Naive B cell (primary cell): ENCODE results near the gene ATP8A1. TPM values are rescaled to one million over a fixed set of nuclear protein-coding genes. Genes with fewer than 3 reads are reported as not detected.
"Not testable (repeated sequence)": the region's sequence is repeated elsewhere in the genome, so short reads cannot be mapped to it uniquely, and the experiment has no call there.

Experiments
- ATAC-seq, 2 donors: fragments of 150-1000 bp; cut with Tn5 transposase; 2 replicates each; pipeline ENCODE4 v1.10.0; 2021; ENCODE audit warnings: low read depth in 2 of 2, mild to moderate bottlenecking in 2 of 2, moderate library complexity in 2 of 2
- DNase-seq: peaks from one replicate; pipeline ENCODE4 v3.0.0; 2022
- H3K27ac Mint-ChIP-seq, 6 donors: one replicate each; pipeline ENCODE4 v1.8.0; 2020 to 2022; ENCODE audit warnings: mild to moderate bottlenecking in 6 of 6, mixed read lengths in 6 of 6, moderate library complexity in 5 of 6, inconsistent platforms in 2 of 6
- H3K27me3 Mint-ChIP-seq, 3 donors: one replicate each; pipeline ENCODE4 v1.8.0; 2021 to 2022; ENCODE audit warnings: mixed read lengths in 3 of 3, mild to moderate bottlenecking in 1 of 3
- H3K36me3 Mint-ChIP-seq, 2 donors: one replicate each; pipeline ENCODE4 v1.8.0; 2020 to 2022; ENCODE audit warnings: mixed read lengths in 2 of 2, inconsistent platforms in 1 of 2, mild to moderate bottlenecking in 1 of 2
- H3K4me1 Mint-ChIP-seq, 3 donors: one replicate each; pipeline ENCODE4 v1.8.0; 2020 to 2022; ENCODE audit warnings: mixed read lengths in 3 of 3, inconsistent platforms in 1 of 3, mild to moderate bottlenecking in 1 of 3, moderate library complexity in 1 of 3
- H3K4me3 Mint-ChIP-seq, 8 donors: one replicate each; pipeline ENCODE4 v1.8.0; 2020 to 2022; ENCODE audit warnings: mild to moderate bottlenecking in 8 of 8, mixed read lengths in 8 of 8, moderate library complexity in 8 of 8, inconsistent platforms in 2 of 8
- H3K9me3 Mint-ChIP-seq, 7 donors: one replicate each; pipeline ENCODE4 v1.8.0; 2020 to 2022; ENCODE audit warnings: mixed read lengths in 7 of 7, mild to moderate bottlenecking in 5 of 7, inconsistent platforms in 2 of 7, moderate library complexity in 1 of 7
- polyA plus RNA-seq, 6 donors: library from polyadenylated mRNA; unstranded; fragments of 300-500 nt; fragmentation: Illumina TruSeq; gene quantifications; one replicate each; pipeline ENCODE4 v1.2.3, GENCODE V29; 2021; ENCODE audit warnings: low read depth in 6 of 6

Gene ATP8A1
- polyA plus RNA-seq, 6 donors from 2014 or later: 16.7 to 31.0 (median 22.2) TPM

- ATAC-seq (no peak), DNase-seq (no peak)
- no peaks in the 10 kb centered on the region for H3K9me3 Mint-ChIP-seq
- peaks cover 5 to 9% (median 6%) of the 10 kb centered on the region in 3 donors for H3K4me1 Mint-ChIP-seq
- H3K27ac Mint-ChIP-seq: peak overlapping the region in 2 of 6 donors; percentile 45 to 70
- peaks cover 11 to 33% of the 10 kb centered on the region in 2 donors for H3K36me3 Mint-ChIP-seq
- H3K4me3 Mint-ChIP-seq: no peak overlapping the region
- no peaks in the 10 kb centered on the region for H3K27me3 Mint-ChIP-seq
Measured at GRCh38 chr4:42490015-42490414, 166.9 kb downstream of the ATP8A1 start.

GRCh38 chr4:42489095-42489494 lies 167.8 kb downstream of the ATP8A1 start:
- Mint-ChIP-seq H3K9me3 (no peaks in the 10 kb centered on the region), H3K4me3 (no peak overlapping the region), H3K4me1 (peaks cover 5 to 9% (median 6%) of the 10 kb centered on the region in 3 donors), H3K27me3 (no peaks in the 10 kb centered on the region), H3K27ac (peak overlapping the region in 1 of 6 donors; percentile 91), H3K36me3 (peaks cover 11 to 39% of the 10 kb centered on the region in 2 donors)
- ATAC-seq (no peak), DNase-seq (no peak)

GRCh38 chr4:42488554-42488953 lies 168.4 kb downstream of the ATP8A1 start:
- Mint-ChIP-seq H3K36me3 (peaks cover 11 to 39% of the 10 kb centered on the region in 2 donors), H3K4me3 (no peak overlapping the region), H3K4me1 (peaks cover 5 to 9% (median 6%) of the 10 kb centered on the region in 3 donors), H3K27me3 (no peaks in the 10 kb centered on the region), H3K9me3 (no peaks in the 10 kb centered on the region), H3K27ac (peak overlapping the region in 1 of 6 donors; percentile 20)
- DNase-seq: no peak
- ATAC-seq: no peak

GRCh38 chr4:42488114-42488513 lies 168.8 kb downstream of the ATP8A1 start:
- no peak overlapping the region for H3K4me3 Mint-ChIP-seq
- no peaks in the 10 kb centered on the region for H3K9me3 Mint-ChIP-seq
- H3K36me3 Mint-ChIP-seq: peaks cover 14 to 40% of the 10 kb centered on the region in 2 donors
- H3K27me3 Mint-ChIP-seq: no peaks in the 10 kb centered on the region
- H3K4me1 Mint-ChIP-seq: peaks cover 5 to 9% (median 6%) of the 10 kb centered on the region in 3 donors
- H3K27ac Mint-ChIP-seq: peak overlapping the region in 1 of 6 donors; percentile 28
- no peak for DNase-seq
- no peak for ATAC-seq

- no peak for DNase-seq
- H3K27ac Mint-ChIP-seq: peak overlapping the region in 1 of 6 donors; percentile 61
- H3K9me3 Mint-ChIP-seq: no peaks in the 10 kb centered on the region
- no peaks in the 10 kb centered on the region for H3K27me3 Mint-ChIP-seq
- H3K4me3 Mint-ChIP-seq: no peak overlapping the region
- peaks cover 5 to 13% (median 6%) of the 10 kb centered on the region in 3 donors for H3K4me1 Mint-ChIP-seq
- peaks cover 23 to 35% of the 10 kb centered on the region in 2 donors for H3K36me3 Mint-ChIP-seq
- no peak for ATAC-seq
Measured at GRCh38 chr4:42487230-42487629, 169.7 kb downstream of the ATP8A1 start.

- not testable (repeated sequence) for H3K27me3 Mint-ChIP-seq, H3K4me3 Mint-ChIP-seq, H3K9me3 Mint-ChIP-seq, DNase-seq, ATAC-seq, H3K27ac Mint-ChIP-seq
- Mint-ChIP-seq H3K4me1 (peaks cover 5 to 13% (median 6%) of the 10 kb centered on the region in 3 donors), H3K36me3 (peaks cover 23 to 35% of the 10 kb centered on the region in 2 donors)
Measured at GRCh38 chr4:42486156-42486555, 170.7 kb downstream of the ATP8A1 start.

GRCh38 chr4:42484630-42485029 lies 172.3 kb downstream of the ATP8A1 start:
- H3K27ac Mint-ChIP-seq: no peak overlapping the region
- no peaks in the 10 kb centered on the region for H3K9me3 Mint-ChIP-seq
- H3K36me3 Mint-ChIP-seq: peaks cover 16 to 24% of the 10 kb centered on the region in 2 donors
- peaks cover 0 to 4% (median 0%) of the 10 kb centered on the region in 3 donors for H3K4me1 Mint-ChIP-seq
- no peak overlapping the region for H3K4me3 Mint-ChIP-seq
- DNase-seq (no peak), ATAC-seq (no peak)
- H3K27me3 Mint-ChIP-seq: no peaks in the 10 kb centered on the region

- no peak for DNase-seq
- Mint-ChIP-seq H3K27me3 (no peaks in the 10 kb centered on the region), H3K9me3 (no peaks in the 10 kb centered on the region), H3K4me1 (peaks cover 0 to 4% (median 0%) of the 10 kb centered on the region in 3 donors), H3K36me3 (peaks cover 20 to 21% of the 10 kb centered on the region in 2 donors), H3K4me3 (no peak overlapping the region), H3K27ac (peak overlapping the region in 1 of 6 donors; percentile 25)
- no peak for ATAC-seq
Measured at GRCh38 chr4:42483426-42484379, 173.2 kb downstream of the ATP8A1 start.

- H3K36me3 Mint-ChIP-seq: peaks cover 20 to 21% of the 10 kb centered on the region in 2 donors
- DNase-seq (no peak), ATAC-seq (no peak)
- H3K4me1 Mint-ChIP-seq: peaks cover 0 to 4% (median 0%) of the 10 kb centered on the region in 3 donors
- no peak overlapping the region for H3K4me3 Mint-ChIP-seq
- H3K27me3 Mint-ChIP-seq: no peaks in the 10 kb centered on the region
- H3K9me3 Mint-ChIP-seq: no peaks in the 10 kb centered on the region
- H3K27ac Mint-ChIP-seq: peak overlapping the region in 2 of 6 donors; percentile 34 to 85
Measured at GRCh38 chr4:42482516-42483327, 174.2 kb downstream of the ATP8A1 start.

GRCh38 chr4:42480717-42481116 lies 176.2 kb downstream of the ATP8A1 start:
- DNase-seq (no peak), ATAC-seq (no peak)
- peaks cover 23 to 26% of the 10 kb centered on the region in 2 donors for H3K36me3 Mint-ChIP-seq
- no peak overlapping the region for H3K27ac Mint-ChIP-seq
- no peaks in the 10 kb centered on the region for H3K27me3 Mint-ChIP-seq
- no peak overlapping the region for H3K4me3 Mint-ChIP-seq
- H3K4me1 Mint-ChIP-seq: peaks cover 0 to 4% (median 0%) of the 10 kb centered on the region in 3 donors
- no peaks in the 10 kb centered on the region for H3K9me3 Mint-ChIP-seq

- peaks cover 0 to 4% (median 0%) of the 10 kb centered on the region in 3 donors for H3K4me1 Mint-ChIP-seq
Measured at GRCh38 chr4:42480281-42480680, 176.6 kb downstream of the ATP8A1 start.

GRCh38 chr4:42478946-42479345 lies 178.0 kb downstream of the ATP8A1 start:
- H3K27me3 Mint-ChIP-seq: no peaks in the 10 kb centered on the region
- ATAC-seq (no peak), DNase-seq (no peak)
- no peak overlapping the region for H3K4me3 Mint-ChIP-seq
- no peaks in the 10 kb centered on the region for H3K9me3 Mint-ChIP-seq
- H3K27ac Mint-ChIP-seq: peak overlapping the region in 2 of 6 donors; percentile 2 to 64
- peaks cover 10 to 31% of the 10 kb centered on the region in 2 donors for H3K36me3 Mint-ChIP-seq
- peaks cover 0 to 6% (median 0%) of the 10 kb centered on the region in 3 donors for H3K4me1 Mint-ChIP-seq

More at GRCh38 chr4:42480281-42480680, 176.6 kb downstream of the ATP8A1 start:
- no peak overlapping the region for H3K27ac Mint-ChIP-seq
- no peaks in the 10 kb centered on the region for H3K9me3 Mint-ChIP-seq
- DNase-seq: no peak
- no peaks in the 10 kb centered on the region for H3K27me3 Mint-ChIP-seq
- ATAC-seq: no peak
- H3K4me3 Mint-ChIP-seq: no peak overlapping the region
- peaks cover 19 to 26% of the 10 kb centered on the region in 2 donors for H3K36me3 Mint-ChIP-seq

- Mint-ChIP-seq H3K9me3 (no peaks in the 10 kb centered on the region), H3K27me3 (no peaks in the 10 kb centered on the region), H3K27ac (peak overlapping the region in 1 of 6 donors; percentile 64), H3K4me1 (peaks cover 0 to 8% (median 0%) of the 10 kb centered on the region in 3 donors), H3K36me3 (peaks cover 10 to 35% of the 10 kb centered on the region in 2 donors), H3K4me3 (no peak overlapping the region)
- ATAC-seq (no peak), DNase-seq (no peak)
Measured at GRCh38 chr4:42478509-42478908, 178.4 kb downstream of the ATP8A1 start.
